Body of pancreas (tissue), 4 donors: ENCODE measurements around the gene FIBCD1.

Experiments
- CTCF ChIP-seq, 7 experiments: fragments of 450-650 bp in 4 of 7; fragments of 200-600 bp in 3 of 7; sonication (generic) in 3 of 7; IDR thresholded peaks; one replicate each; pipeline ENCODE4 v1.5.1; 2016 to 2019; ENCODE audit warnings: antibody characterized with exemption in 7 of 7
- POLR2A ChIP-seq, 3 donors: fragments of 450-650 bp; IDR thresholded peaks; one replicate each; pipeline ENCODE4 v1.6.1; 2016; ENCODE audit warnings: antibody characterized with exemption in 3 of 3, mild to moderate bottlenecking in 2 of 3

GRCh38 chr9:130921300-130921988, 17.6 kb downstream of the FIBCD1 start:
- TF ChIP-seq CTCF (IDR thresholded peaks at IDR 0.05) (no peak), POLR2A (IDR thresholded peaks at IDR 0.05) (no peak)
